HG03135 (cell line): ENCODE measurements around the gene DEPDC7.
"Not testable (repeated sequence)": the region's sequence is repeated elsewhere in the genome, so short reads cannot be mapped to it uniquely, and the experiment has no call there.

Experiments used
- ATAC-seq: cut with Tn5 transposase; IDR thresholded peaks from one replicate; pipeline ENCODE4 v1.9.1; 2021; ENCODE audit warnings: mild to moderate bottlenecking, moderate library complexity; ENCODE audit not compliant: unreplicated experiment

The DEPDC7 gene

DNA sequence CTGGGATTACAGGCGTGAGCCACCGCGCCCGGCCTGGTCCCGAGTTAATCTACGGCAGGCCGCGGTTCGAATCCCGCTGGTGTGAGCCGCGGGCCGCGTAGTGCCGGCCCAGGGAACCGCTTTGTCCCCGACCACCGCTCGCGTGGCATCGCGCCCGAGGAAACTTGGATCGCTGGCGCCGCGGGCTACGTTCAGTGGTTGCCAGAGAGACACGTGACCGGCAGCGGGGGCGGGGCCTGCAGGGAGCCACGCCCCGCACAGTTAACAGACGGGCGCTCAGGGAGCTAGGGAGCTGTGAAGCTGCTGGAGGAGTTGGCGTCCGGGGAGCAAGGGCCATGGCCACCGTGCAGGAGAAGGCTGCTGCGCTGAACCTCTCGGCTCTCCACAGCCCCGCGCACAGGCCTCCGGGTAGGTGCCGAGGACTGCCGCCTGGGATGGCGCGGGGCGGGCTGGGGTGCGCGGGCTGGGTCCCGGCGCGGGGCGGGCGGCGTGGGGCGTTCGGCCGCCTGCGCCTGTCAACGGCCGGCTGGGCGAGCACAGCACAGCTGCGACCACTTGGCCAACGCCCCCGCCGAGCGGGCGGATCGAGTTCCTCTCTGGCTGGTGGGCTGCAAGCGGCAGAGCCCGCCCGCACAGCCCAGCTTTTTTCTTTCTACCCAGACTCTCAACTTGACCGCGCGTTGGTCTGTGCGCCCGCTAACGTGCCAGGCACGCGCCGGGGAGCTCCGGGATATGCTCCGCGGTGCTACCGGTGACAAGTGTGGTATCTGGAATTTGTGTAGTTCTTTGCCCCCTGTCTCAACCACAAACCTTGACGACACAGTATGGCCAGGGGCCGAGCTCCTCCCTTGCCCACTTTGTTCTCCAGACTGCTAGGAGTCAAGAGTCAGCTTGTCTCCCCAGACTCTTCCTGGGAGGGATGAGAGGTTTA is at the start of gene DEPDC7:
Gene DEPDC7 (plus strand): TSS at position 258 of the 931 bp plus-strand sequence. CDS start 78 bp downstream, at position 336.
- peak; percentile 77 for ATAC-seq

- ATAC-seq = no peak
These were observed 47.1 kb upstream of the DEPDC7 start for GRCh38 chr11:32968541-32968940.

- not testable (repeated sequence) for ATAC-seq
These were observed 43.4 kb upstream of the DEPDC7 start for GRCh38 chr11:32972233-32972632.

DNA sequence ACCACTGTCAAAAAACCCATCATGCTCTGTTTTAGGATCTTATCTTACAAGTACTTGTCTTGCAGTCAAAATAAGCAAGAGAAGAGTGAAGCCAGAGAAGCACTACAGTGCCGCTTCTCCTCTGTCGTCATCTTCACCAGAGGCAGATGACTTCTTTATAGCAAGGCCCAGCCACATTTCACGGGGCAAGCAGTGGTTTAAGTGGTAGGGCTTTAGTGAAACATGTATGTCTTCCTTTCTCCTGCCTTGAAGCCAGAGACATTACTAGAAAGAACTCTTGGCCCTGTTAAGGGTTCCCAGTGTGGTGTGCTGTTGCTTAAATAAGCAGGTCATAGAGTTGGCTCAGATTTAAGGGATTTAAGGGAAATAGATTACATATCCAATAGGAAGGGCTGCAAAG is 42.9 kb upstream of the DEPDC7 start:
- no peak for ATAC-seq

- no peak for ATAC-seq
These were observed 33.1 kb upstream of the DEPDC7 start for GRCh38 chr11:32982626-32983025.

GRCh38 chr11:32983506-32983905 is 32.2 kb upstream of the DEPDC7 start:
- ATAC-seq = no peak

DNA sequence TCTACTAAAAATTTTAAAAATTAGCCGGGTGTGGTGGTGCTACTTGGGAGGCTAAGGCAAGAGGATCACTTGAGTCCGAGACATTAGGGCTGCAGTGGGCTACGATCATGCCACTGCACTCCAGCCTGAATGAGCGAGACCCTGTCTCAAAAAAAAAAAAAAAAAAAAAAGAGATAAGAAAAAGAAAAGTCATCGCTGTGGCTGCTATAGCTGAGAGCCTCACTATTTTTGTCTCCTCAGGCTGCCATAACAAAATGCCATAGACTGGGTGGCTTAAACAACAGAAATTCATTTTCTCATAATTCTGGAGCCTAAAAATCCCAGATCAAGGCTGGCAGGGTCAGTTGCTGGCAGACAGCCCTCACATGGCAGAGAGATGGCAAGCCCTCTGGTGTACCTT is 30.1 kb upstream of the DEPDC7 start:
- no peak for ATAC-seq

DNA sequence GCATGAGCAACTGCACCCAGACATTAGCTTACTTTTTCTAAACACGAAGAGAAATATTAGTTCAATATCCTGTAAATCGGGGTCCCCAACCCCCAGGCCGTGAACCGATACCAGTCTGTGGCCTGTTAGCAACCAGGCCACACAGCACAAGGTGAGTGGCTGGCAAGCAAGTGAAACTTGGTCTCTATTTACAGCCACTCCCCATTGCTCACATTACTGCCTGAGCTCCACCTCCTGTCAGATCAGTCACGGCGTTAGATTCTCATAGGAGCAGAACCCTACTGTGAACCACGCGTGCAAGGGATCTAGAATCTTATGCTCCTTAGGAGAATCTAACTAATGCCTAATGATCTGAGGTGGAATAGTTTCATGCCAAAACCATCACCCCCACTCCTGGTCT is 27.8 kb upstream of the DEPDC7 start:
- no peak for ATAC-seq

DNA sequence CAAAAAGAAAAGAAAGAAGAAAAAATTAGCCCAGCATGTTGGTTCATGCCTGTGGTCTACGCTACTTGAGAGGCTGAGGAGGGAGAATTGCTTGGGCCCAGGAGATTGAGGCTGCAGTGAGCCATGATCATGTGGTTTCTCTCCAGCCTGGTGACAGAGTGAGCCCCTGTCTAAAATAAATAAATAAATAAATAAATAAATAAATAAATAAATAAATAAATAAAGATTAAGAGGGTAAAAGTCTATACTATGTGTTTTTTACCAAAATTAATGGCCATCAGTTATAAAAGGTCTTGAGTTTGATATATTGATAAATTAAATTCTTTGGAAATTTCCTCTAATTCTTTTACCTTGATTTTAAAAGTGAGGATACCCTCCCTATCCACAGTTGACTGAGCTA is 25.2 kb upstream of the DEPDC7 start:
- no peak for ATAC-seq

DNA sequence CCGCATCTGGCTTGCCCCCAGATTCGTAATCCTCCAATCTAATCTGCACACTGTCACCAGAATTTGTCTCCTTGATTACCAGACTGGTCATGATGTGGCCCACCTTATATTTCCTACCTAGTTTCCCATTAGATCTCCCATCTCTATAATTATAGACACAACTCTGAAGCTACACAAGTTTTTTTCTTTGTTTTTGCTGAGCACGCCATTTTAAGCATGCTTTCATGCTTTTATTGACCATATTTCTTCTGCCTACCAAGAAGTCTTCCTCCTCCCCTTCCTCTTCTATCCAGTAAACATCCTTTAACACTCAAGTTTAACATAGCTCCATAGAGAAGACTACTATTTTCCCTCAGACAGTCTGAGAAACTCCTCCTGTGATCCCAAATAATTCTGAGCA is 24.3 kb upstream of the DEPDC7 start:
- ATAC-seq = no peak

GRCh38 chr11:32991898-32992297 is 23.8 kb upstream of the DEPDC7 start:
- no peak for ATAC-seq

- no peak for ATAC-seq
These were observed 15.5 kb upstream of the DEPDC7 start for GRCh38 chr11:33000181-33000580.

DNA sequence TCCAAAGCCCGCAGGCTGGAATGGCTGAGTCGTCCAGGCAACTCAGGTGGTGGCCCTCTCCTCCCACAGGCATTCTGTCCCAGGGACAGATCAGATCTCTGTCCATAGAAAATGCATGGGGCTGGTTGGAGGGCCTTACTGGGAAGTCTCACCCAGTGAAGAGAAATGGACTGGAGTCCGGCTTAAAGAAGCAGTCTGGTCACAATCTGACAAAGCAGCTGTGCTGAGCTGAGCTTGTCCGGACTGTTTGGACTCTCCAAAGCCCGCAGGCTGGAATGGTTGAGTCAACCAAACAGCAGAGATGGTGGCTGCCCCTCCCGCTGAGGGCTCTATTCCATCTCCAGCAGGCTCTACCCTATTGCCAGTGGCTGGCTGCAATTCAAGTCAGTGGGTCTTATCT is 14.4 kb upstream of the DEPDC7 start:
- no peak for ATAC-seq

DNA sequence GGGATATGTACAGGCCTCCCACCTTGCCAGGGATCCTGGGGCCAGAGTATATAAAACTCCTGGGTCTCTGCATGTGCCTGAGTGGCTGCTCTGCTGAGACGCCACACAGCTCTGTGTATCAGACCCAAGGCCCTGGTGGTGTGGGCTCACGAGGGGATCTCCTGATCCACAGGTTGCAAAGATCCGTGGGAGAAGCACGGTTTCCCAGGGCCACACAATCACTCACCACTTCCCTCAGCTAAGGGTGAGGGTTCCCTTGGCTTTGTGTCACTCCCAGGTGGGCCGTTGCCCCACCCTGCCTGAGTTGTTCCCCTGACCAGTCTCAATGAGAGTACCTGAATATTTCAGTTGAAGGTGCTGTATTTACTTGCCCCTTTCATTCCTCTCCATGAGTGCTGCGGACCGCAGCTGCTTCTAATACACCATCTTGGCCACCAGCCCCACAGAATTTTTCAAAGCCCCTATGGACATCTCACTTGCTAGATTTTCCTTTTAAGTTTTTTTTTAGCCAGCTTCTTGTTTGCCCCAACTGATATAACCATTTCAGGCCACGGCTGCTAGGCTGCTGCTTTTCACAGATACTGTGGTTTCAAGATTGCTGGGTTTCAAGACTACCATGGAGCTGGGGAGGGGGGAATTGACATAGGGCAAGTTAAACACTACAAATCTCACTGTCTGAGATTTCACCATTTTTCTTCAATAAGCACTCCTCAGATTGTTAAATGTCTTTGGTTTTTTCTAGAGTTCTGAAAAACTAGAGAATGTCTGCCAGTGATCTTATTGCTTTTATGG is 13.7 kb upstream of the DEPDC7 start:
- ATAC-seq = no peak

- no peak for ATAC-seq
These were observed 10.5 kb upstream of the DEPDC7 start for GRCh38 chr11:33005175-33005574.

- no peak for ATAC-seq
These were observed 9.7 kb upstream of the DEPDC7 start for GRCh38 chr11:33006010-33006409.

DNA sequence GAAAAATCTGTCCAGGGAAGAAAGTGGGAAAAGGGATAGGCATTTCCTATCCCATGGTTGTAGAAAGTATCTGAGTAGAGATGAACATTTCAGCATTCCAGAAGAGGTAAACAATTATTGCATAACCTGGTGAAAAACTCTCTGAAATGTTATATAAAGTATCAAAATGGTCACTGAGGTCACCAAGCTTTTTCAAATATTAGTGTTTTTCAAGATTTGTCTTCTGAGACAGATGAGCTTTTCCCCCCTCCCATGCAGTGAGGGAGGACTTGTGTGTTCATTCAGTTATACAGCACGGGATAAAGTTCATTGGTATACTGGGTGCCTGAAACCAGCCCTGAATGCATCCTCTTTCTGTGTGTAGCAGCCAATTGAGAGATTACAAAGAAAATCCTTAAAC is 1.9 kb upstream of the DEPDC7 start:
- ATAC-seq = no peak

DNA sequence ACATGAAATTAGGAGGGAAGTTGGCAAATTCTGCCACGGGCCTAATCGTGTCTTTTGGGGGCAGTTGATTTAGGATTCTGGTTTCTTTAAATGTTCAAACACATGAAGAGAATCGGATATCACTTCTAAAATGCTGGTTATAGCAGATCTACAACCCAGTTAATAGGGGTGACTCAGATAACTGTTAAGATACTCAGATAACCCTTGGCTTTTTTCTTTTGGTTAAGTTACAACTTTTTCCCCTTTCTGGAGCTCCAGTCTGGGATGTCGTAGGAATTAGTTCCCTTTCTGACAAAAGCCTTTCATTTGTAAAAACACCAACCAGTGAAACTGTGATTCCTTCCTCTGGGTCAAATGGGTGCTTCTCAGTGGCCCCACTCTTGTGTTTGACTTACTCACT is 976 bp downstream of the DEPDC7 start:
- ATAC-seq = no peak

DNA sequence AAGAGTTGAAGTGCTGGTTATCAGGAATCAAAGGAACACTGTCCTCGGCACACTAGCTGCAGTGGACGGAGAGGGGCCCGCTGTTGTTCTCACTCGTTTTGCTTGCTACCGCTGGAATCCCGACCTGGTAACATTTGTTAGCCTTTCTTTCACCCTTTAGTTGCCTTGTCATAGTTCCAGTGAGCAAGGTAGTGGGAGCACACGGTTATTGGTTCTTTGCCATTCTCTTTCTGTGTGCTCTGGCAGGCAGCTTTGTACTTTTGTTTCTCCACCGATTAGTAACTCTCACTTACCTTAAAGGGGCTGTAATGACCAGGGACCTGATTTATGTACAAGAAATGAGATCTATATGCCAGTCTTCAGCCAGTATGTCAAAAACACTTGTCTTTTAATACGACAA is 1.8 kb downstream of the DEPDC7 start:
- no peak for ATAC-seq

- no peak for ATAC-seq
These were observed 2.3 kb downstream of the DEPDC7 start for GRCh38 chr11:33017965-33018364.

- no peak for ATAC-seq
These were observed 3.2 kb downstream of the DEPDC7 start for GRCh38 chr11:33018840-33019239.

DNA sequence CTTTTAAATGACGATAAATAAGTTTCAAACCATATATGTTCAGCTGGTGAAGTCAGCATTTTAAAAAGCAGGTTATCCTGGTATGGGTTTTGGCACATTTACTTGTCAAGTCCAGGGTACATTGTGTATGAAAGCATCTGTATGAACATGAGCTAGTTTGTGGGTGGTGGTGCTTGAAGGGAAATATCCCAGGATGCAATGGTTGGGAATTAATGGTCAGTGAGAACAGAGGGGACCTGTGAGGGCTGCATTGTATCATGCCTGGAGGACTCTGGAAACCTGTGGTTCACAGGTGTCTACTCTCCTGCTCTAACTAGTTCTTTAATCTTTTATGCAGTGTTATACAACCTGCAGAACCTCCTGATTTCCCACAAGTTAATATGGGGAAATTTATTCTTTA is 5.8 kb downstream of the DEPDC7 start:
- no peak for ATAC-seq
